PFSK-1 (cell line): ENCODE measurements around the gene PEX1.

Experiments used
- POLR2AphosphoS5 ChIP-seq: IDR thresholded peaks from 2 replicates; pipeline ENCODE4 v1.6.1; 2012; ENCODE audit warnings: low read depth, mild to moderate bottlenecking, control low read depth, low read length, moderate library complexity
- REST ChIP-seq, 2 experiments: IDR thresholded peaks; 2 replicates each; pipeline versions ENCODE4 v1.6.1 to v1.8.0; 2011 to 2012; ENCODE audit warnings: low read depth in 2 of 2, low read length in 2 of 2, control low read depth in 1 of 2, inconsistent platforms in 1 of 2, mild to moderate bottlenecking in 1 of 2, moderate library complexity in 1 of 2; ENCODE audit not compliant: insufficient read depth in 1 of 2

GRCh38 chr7:92460510-92460909 is 67.8 kb downstream of the PEX1 start:
- TF ChIP-seq REST (IDR thresholded peaks at IDR 0.05; ENCODE audit: insufficient read depth in 1 of 2, low read depth in 2 of 2, low read length in 2 of 2) (no peak), POLR2AphosphoS5 (no peak)
